ENCODE measurements around the gene VWA3B.

GRCh38 chr2:98241592-98241991 lies 154.6 kb downstream of the VWA3B start:
- TF ChIP-seq POLR2A (IDR thresholded peaks at IDR 0.05), result no peak
- TF ChIP-seq, protein P1, sequence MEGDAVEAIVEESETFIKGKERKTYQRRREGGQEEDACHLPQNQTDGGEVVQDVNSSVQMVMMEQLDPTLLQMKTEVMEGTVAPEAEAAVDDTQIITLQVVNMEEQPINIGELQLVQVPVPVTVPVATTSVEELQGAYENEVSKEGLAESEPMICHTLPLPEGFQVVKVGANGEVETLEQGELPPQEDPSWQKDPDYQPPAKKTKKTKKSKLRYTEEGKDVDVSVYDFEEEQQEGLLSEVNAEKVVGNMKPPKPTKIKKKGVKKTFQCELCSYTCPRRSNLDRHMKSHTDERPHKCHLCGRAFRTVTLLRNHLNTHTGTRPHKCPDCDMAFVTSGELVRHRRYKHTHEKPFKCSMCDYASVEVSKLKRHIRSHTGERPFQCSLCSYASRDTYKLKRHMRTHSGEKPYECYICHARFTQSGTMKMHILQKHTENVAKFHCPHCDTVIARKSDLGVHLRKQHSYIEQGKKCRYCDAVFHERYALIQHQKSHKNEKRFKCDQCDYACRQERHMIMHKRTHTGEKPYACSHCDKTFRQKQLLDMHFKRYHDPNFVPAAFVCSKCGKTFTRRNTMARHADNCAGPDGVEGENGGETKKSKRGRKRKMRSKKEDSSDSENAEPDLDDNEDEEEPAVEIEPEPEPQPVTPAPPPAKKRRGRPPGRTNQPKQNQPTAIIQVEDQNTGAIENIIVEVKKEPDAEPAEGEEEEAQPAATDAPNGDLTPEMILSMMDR (IDR thresholded peaks at IDR 0.05), result no peak
